Thyroid gland (tissue), 4 donors: ENCODE data around the gene SRD5A3.
"Not testable (repeated sequence)": the region's sequence is repeated elsewhere in the genome, so short reads cannot be mapped to it uniquely, and the experiment has no call there.

Source experiments
- POLR2A ChIP-seq, 2 donors: fragments of 450-650 bp; IDR thresholded peaks; one replicate each; pipeline ENCODE4 v1.6.1; 2017; ENCODE audit warnings: antibody characterized with exemption in 2 of 2, mild to moderate bottlenecking in 2 of 2, moderate library complexity in 1 of 2
- TF ChIP-seq, protein P1 (sequence below), 6 experiments: fragments of 200-600 bp in 3 of 6; fragments of 450-650 bp in 3 of 6; sonication (generic) in 3 of 6; IDR thresholded peaks; one replicate each; pipeline ENCODE4 v1.5.1; 2016 to 2019; ENCODE audit warnings: antibody characterized with exemption in 6 of 6, mild to moderate bottlenecking in 2 of 6, inconsistent platforms in 1 of 6, moderate library complexity in 1 of 6

DNA sequence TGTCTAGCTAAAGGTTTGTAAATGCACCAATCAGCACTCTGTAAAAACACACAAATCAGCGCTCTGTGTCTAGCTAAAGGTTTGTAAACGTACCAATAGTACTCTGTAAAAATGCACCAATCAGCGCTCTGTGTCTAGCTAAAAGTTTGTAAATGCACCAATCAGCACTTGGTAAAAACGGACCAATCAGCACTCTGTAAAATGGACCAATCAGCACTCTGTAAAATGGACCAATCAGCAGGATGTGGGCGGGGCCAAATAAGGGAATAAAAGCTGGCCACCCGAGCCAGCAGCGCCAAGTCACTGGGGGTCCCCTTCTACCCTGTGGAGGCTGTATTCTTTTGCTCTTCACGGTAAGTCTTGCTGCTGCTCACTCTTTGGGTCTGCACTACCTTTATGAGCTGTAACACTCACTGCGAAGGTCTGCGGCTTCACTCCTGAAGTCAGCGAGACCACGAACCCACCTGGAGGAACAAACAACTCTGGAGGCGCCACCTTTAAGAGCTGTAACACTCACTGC is 7.2 kb downstream of the SRD5A3 start:
- TF ChIP-seq, protein P1, sequence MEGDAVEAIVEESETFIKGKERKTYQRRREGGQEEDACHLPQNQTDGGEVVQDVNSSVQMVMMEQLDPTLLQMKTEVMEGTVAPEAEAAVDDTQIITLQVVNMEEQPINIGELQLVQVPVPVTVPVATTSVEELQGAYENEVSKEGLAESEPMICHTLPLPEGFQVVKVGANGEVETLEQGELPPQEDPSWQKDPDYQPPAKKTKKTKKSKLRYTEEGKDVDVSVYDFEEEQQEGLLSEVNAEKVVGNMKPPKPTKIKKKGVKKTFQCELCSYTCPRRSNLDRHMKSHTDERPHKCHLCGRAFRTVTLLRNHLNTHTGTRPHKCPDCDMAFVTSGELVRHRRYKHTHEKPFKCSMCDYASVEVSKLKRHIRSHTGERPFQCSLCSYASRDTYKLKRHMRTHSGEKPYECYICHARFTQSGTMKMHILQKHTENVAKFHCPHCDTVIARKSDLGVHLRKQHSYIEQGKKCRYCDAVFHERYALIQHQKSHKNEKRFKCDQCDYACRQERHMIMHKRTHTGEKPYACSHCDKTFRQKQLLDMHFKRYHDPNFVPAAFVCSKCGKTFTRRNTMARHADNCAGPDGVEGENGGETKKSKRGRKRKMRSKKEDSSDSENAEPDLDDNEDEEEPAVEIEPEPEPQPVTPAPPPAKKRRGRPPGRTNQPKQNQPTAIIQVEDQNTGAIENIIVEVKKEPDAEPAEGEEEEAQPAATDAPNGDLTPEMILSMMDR (IDR thresholded peaks at IDR 0.05), result not testable (repeated sequence)
- TF ChIP-seq POLR2A (IDR thresholded peaks at IDR 0.05), result not testable (repeated sequence)
